ENCODE measurements around the gene LMAN2L. TPM values are rescaled to one million over a fixed set of nuclear protein-coding genes. Genes with fewer than 3 reads are reported as not detected.

LMAN2L gene
- total RNA-seq, 1 donor from 2014 or later, result 15.3 TPM

GRCh38 chr2:96665083-96665569 lies 74.7 kb downstream of the LMAN2L start:
- no peak for DNase-seq (ENCODE audit: low spot score)
- Mint-ChIP-seq H3K27me3 (ENCODE audit: low read depth) (no peaks in the 10 kb centered on the region), H3K4me3 (ENCODE audit: unreplicated experiment) (peak overlapping the region; percentile 20), H3K9me3 (ENCODE audit: low read depth) (peaks cover 7% of the 10 kb centered on the region), H3K4me1 (ENCODE audit: low read depth) (peaks cover 21% of the 10 kb centered on the region), H3K36me3 (ENCODE audit: low read depth) (peaks cover 1% of the 10 kb centered on the region), H3K27ac (ENCODE audit: unreplicated experiment) (peak overlapping the region; percentile 96)
- TF ChIP-seq CTCF (IDR thresholded peaks at IDR 0.05), result no peak

- no peak for DNase-seq (ENCODE audit: low spot score)
Observed at GRCh38 chr2:96664366-96664925, 75.4 kb downstream of the LMAN2L start.

GRCh38 chr2:96663829-96664228 lies 76.0 kb downstream of the LMAN2L start:
- Mint-ChIP-seq H3K4me3 (ENCODE audit: unreplicated experiment) (no peak overlapping the region), H3K27me3 (ENCODE audit: low read depth) (no peaks in the 10 kb centered on the region), H3K4me1 (ENCODE audit: low read depth) (peaks cover 21% of the 10 kb centered on the region), H3K27ac (ENCODE audit: unreplicated experiment) (peak overlapping the region; percentile 52), H3K36me3 (ENCODE audit: low read depth) (peaks cover 1% of the 10 kb centered on the region), H3K9me3 (ENCODE audit: low read depth) (peaks cover 7% of the 10 kb centered on the region)
- no peak for DNase-seq (ENCODE audit: low spot score)
- no peak for TF ChIP-seq CTCF (IDR thresholded peaks at IDR 0.05)

More at GRCh38 chr2:96664366-96664925, 75.4 kb downstream of the LMAN2L start:
- Mint-ChIP-seq H3K9me3 (ENCODE audit: low read depth) (peaks cover 7% of the 10 kb centered on the region), H3K27ac (ENCODE audit: unreplicated experiment) (peak overlapping the region; percentile 96), H3K4me3 (ENCODE audit: unreplicated experiment) (no peak overlapping the region), H3K4me1 (ENCODE audit: low read depth) (peaks cover 21% of the 10 kb centered on the region), H3K27me3 (ENCODE audit: low read depth) (no peaks in the 10 kb centered on the region), H3K36me3 (ENCODE audit: low read depth) (peaks cover 1% of the 10 kb centered on the region)
- no peak for TF ChIP-seq CTCF (IDR thresholded peaks at IDR 0.05)

- no peak for DNase-seq (ENCODE audit: low spot score)
Observed at GRCh38 chr2:96663177-96663576, 76.7 kb downstream of the LMAN2L start.

GRCh38 chr2:96662360-96662759 lies 77.5 kb downstream of the LMAN2L start:
- no peak for DNase-seq (ENCODE audit: low spot score)
- H3K27ac Mint-ChIP-seq (ENCODE audit: unreplicated experiment), result no peak overlapping the region
- no peaks in the 10 kb centered on the region for H3K27me3 Mint-ChIP-seq (ENCODE audit: low read depth)
- peaks cover 21% of the 10 kb centered on the region for H3K4me1 Mint-ChIP-seq (ENCODE audit: low read depth)
- peaks cover 7% of the 10 kb centered on the region for H3K9me3 Mint-ChIP-seq (ENCODE audit: low read depth)
- no peak for TF ChIP-seq CTCF (IDR thresholded peaks at IDR 0.05)
- peaks cover 1% of the 10 kb centered on the region for H3K36me3 Mint-ChIP-seq (ENCODE audit: low read depth)
- no peak overlapping the region for H3K4me3 Mint-ChIP-seq (ENCODE audit: unreplicated experiment)

More at GRCh38 chr2:96663177-96663576, 76.7 kb downstream of the LMAN2L start:
- peaks cover 1% of the 10 kb centered on the region for H3K36me3 Mint-ChIP-seq (ENCODE audit: low read depth)
- no peaks in the 10 kb centered on the region for H3K27me3 Mint-ChIP-seq (ENCODE audit: low read depth)
- no peak for TF ChIP-seq CTCF (IDR thresholded peaks at IDR 0.05)
- no peak overlapping the region for H3K4me3 Mint-ChIP-seq (ENCODE audit: unreplicated experiment)
- peaks cover 21% of the 10 kb centered on the region for H3K4me1 Mint-ChIP-seq (ENCODE audit: low read depth)
- H3K27ac Mint-ChIP-seq (ENCODE audit: unreplicated experiment), result no peak overlapping the region
- H3K9me3 Mint-ChIP-seq (ENCODE audit: low read depth), result peaks cover 7% of the 10 kb centered on the region

All from chondrocyte (in vitro differentiated cells).